GM18873 (cell line): ENCODE measurements around the gene MOGAT2.

ENCODE experiments used
- ATAC-seq: cut with Tn5 transposase; IDR thresholded peaks from one replicate; pipeline ENCODE4 v1.9.1; 2021; ENCODE audit warnings: mild to moderate bottlenecking, moderate library complexity, moderate number of reproducible peaks; ENCODE audit not compliant: unreplicated experiment, low FRiP score

The MOGAT2 gene

GRCh38 chr11:75776546-75776945 is 58.9 kb downstream of the MOGAT2 start:
- no peak for ATAC-seq

DNA sequence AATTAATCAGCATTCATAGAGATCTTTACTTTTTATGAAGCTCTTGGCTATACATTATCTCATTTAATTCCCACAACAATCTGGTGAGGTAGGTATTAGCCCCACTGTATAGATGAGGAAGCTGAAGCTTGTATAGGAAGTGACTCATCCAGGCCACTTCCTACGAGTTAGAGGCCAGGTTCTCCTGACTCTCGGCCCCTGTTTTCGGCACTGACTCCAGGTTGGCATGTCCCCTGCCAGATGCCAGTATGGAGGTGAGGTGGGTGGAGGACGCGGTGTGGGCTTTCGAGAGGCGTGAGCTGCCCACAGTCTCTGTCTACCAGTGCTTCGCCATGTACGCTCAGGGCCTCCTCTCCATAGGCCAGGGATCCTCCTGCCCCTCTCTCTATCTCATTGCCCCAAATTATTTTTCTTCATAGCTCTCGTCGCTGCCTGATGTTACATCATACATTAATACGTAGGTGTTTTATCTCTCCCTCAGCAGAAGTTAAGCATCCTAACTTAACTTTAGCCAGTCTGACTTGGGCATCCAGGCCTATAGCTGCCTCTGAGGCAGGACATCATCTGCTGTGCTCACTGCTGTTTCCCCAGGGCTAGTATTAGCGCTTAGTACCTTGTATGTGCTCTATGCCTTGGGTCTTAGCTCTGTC is 59.9 kb downstream of the MOGAT2 start:
- no peak for ATAC-seq

- no peak for ATAC-seq
Observed at GRCh38 chr11:75778962-75779361, 61.3 kb downstream of the MOGAT2 start.

DNA sequence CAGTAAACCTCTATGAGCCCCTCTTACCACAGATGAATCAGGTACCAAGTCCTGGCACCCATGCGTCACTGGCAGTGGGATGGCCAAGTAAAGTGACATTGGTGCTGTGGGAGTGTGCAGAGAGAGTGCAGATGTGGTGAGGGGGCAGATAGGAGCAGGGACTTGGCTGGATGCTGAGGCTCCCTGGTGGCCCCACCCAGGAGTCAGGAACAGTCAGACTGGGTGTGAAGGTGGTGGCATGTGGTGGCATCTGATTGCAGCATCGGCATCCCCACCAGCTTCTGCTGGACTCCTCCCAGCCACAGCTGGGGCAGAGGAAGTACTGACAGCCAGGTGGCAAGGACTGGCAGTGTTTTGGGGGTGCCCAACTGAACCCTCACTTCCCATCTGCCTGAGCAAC is 62.3 kb downstream of the MOGAT2 start:
- no peak for ATAC-seq

DNA sequence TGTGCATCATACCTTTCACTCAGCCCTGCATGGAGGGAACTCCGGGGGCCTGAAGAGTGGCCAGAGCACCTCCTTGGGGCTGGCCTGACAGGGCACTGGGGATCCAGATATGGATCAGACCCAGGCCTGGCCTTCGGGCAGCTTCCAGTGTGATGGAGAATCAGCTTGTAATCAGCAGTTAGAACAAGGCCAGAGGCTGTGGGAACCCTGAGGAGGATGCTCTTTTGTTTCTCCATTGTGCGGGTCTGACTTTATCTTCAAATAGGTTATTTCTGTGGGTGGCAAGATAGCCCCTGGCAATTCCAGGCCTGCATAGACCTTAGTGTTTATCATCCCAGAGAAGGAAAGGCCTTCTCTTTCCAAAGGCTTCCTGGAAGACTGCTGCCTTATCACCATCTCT is 63.2 kb downstream of the MOGAT2 start:
- no peak for ATAC-seq

GRCh38 chr11:75781296-75781695 is 63.7 kb downstream of the MOGAT2 start:
- ATAC-seq: no peak

DNA sequence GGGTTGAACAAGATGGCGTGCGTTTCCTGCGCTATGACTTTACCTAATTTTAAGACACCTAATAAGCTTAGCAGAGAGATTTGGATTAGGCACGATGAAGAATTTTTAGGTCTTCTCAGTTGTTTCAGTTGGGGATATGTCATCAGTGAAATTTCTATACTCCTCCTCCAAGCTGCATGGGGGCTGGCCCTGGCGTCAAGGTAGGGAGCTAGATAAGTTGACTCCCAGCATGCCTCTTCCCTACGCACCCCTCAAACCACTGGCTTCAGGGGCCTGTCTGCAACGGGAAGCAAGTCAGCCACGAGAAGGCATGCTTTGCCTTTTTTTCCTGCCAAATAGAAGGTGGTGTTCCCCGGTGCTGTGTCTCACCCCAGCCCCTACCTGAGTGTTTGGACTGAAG is 64.2 kb downstream of the MOGAT2 start:
- no peak for ATAC-seq
